HCT116 (cell line): ENCODE measurements around the gene GTF2IRD1. TPM values are rescaled to one million over a fixed set of nuclear protein-coding genes. Genes with fewer than 3 reads are reported as not detected.

Source experiments
- ATAC-seq: fragments of 200-7000 bp; cut with Tn5 transposase; 2 replicates; pipeline ENCODE4 v1.9.1; 2020; ENCODE audit warnings: mild to moderate bottlenecking, moderate library complexity
- BruUV-seq: library from RNA; stranded (reverse); fragments of 400-500 nt; replicated peaks from 2 replicates; lab custom pipeline; 2021; lab: Mats Ljungman, UMichigan
- CTCF ChIA-PET: fragments of 300-600 bp; sonication (Branson Sonifier 250); formaldehyde crosslinking; loops from one replicate; lab custom pipeline; 2021; ENCODE audit warnings: antibody characterized with exemption; lab: Charles Lee
- POLR2A ChIA-PET: fragments of 300-600, 350-600 bp; sonication (Branson Sonifier 250); formaldehyde crosslinking; loops from one replicate; lab custom pipeline; 2021; ENCODE audit warnings: antibody characterized with exemption; lab: Charles Lee
- RAD21 ChIA-PET, 2 experiments: fragments of 300-600 bp; sonication (Branson Sonifier 250); formaldehyde crosslinking; loops; one replicate each; lab custom pipeline; 2023; ENCODE audit warnings: low total read pairs in 2 of 2; ENCODE audit not compliant: uncharacterized antibody in 2 of 2, unreplicated experiment in 2 of 2, low non-redundant PET in 1 of 2; lab: Charles Lee
- DNase-seq: peaks from one replicate; pipeline ENCODE4 v3.0.0-alpha.2; 2010; ENCODE audit warnings: low read depth, low spot score
- H2AFZ ChIP-seq: fragments of 200-600 bp; shearing (Covaris generic), sonication (generic); 2 replicates; pipeline ENCODE4 v1.6.1; 2017; ENCODE audit warnings: low read depth, mixed run types, mixed read lengths, antibody characterized with exemption, low read length; ENCODE audit not compliant: poor library complexity, severe bottlenecking
- H3K27ac ChIP-seq: 2 replicates; pipeline ENCODE4 v1.5.1; 2012; ENCODE audit warnings: low read depth, low read length
- H3K27me3 ChIP-seq: fragments of 200-600 bp; sonication (generic); 2 replicates; pipeline ENCODE4 v1.6.1; 2016; ENCODE audit warnings: mixed run types, low read length, mixed read lengths; ENCODE audit not compliant: insufficient read depth
- H3K36me3 ChIP-seq, 2 experiments: fragments of 200-500 bp in 1 of 2; fragments of 200-600 bp in 1 of 2; sonication (Bioruptor generic) in 1 of 2; sonication (generic) in 1 of 2; 2 replicates each; pipeline versions ENCODE4 v1.5.1 to v1.6.1; 2014 to 2016; ENCODE audit warnings: low read length in 2 of 2, inconsistent platforms in 1 of 2, mixed read lengths in 1 of 2, mixed run types in 1 of 2; ENCODE audit not compliant: insufficient read depth in 2 of 2, control insufficient read depth in 1 of 2
- H3K4me1 ChIP-seq, 2 experiments: fragments of 200-600 bp in 1 of 2; sonication (generic) in 1 of 2; 2 replicates each; pipeline versions ENCODE4 v1.5.1 to v1.6.1; 2012 to 2017; ENCODE audit warnings: low read length in 2 of 2, inconsistent platforms in 1 of 2, mild to moderate bottlenecking in 1 of 2, mixed read lengths in 1 of 2, mixed run types in 1 of 2, moderate library complexity in 1 of 2; ENCODE audit not compliant: insufficient read depth in 2 of 2, control insufficient read depth in 1 of 2
- H3K4me2 ChIP-seq: fragments of 200-600 bp; sonication (generic); 2 replicates; pipeline ENCODE4 v1.6.1; 2017; ENCODE audit warnings: mixed run types, low read length, mixed read lengths
- H3K4me3 ChIP-seq, 2 experiments: fragments of 200-600 bp in 1 of 2; sonication (generic) in 1 of 2; replicated peaks in 1 of 2; 2 replicates each; pipeline ENCODE4 v1.5.1; 2011 to 2016; ENCODE audit warnings: low read length in 2 of 2, control low read depth in 1 of 2, low read depth in 1 of 2, mild to moderate bottlenecking in 1 of 2, mixed read lengths in 1 of 2, mixed run types in 1 of 2
- H3K79me2 ChIP-seq: fragments of 200-600 bp; sonication (generic); 2 replicates; pipeline ENCODE4 v1.6.1; 2017; ENCODE audit warnings: mild to moderate bottlenecking, mixed run types, low read length, moderate library complexity, mixed read lengths; ENCODE audit not compliant: insufficient read depth
- H3K9ac ChIP-seq: fragments of 200-600 bp; sonication (generic); 2 replicates; pipeline ENCODE4 v1.6.1; 2016; ENCODE audit warnings: low read length, mixed read lengths
- H3K9me2 ChIP-seq: fragments of 200-600 bp; sonication (generic), shearing (Covaris generic); 2 replicates; pipeline ENCODE4 v1.6.1; 2017; ENCODE audit warnings: mixed run types, mild to moderate bottlenecking, moderate library complexity; ENCODE audit not compliant: insufficient read depth
- H3K9me3 ChIP-seq, 2 experiments: fragments of 200-500 bp in 1 of 2; fragments of 200-600 bp in 1 of 2; sonication (Bioruptor generic) in 1 of 2; sonication (generic) in 1 of 2; 2 replicates each; pipeline ENCODE4 v1.6.1; 2014 to 2017; ENCODE audit warnings: low read length in 2 of 2, mixed read lengths in 2 of 2, inconsistent platforms in 1 of 2, low read depth in 1 of 2, mild to moderate bottlenecking in 1 of 2, mixed run types in 1 of 2, moderate library complexity in 1 of 2; ENCODE audit not compliant: control insufficient read depth in 1 of 2, insufficient read depth in 1 of 2
- H4K20me1 ChIP-seq: fragments of 200-600 bp; sonication (generic), shearing (Covaris generic); 2 replicates; pipeline ENCODE4 v1.6.1; 2017; ENCODE audit warnings: mixed run types, mild to moderate bottlenecking, moderate library complexity; ENCODE audit not compliant: insufficient read depth
- CBX3 ChIP-seq: IDR thresholded peaks from 2 replicates; pipeline ENCODE4 v1.6.1; 2012; ENCODE audit warnings: low read depth
- CTCF ChIP-seq, 3 experiments: fragments of 200-600 bp in 1 of 3; sonication (generic) in 1 of 3; IDR thresholded peaks in 2 of 3; conservative IDR thresholded peaks in 1 of 3; 2 replicates each; pipeline ENCODE4 v1.5.1; 2012 to 2017; ENCODE audit warnings: low read depth in 2 of 3, low read length in 2 of 3, antibody characterized with exemption in 1 of 3, borderline replicate concordance in 1 of 3, control low read depth in 1 of 3, mild to moderate bottlenecking in 1 of 3, mixed read lengths in 1 of 3, mixed run types in 1 of 3, moderate library complexity in 1 of 3; ENCODE audit not compliant: insufficient read depth in 1 of 3
- EZH2 ChIP-seq: fragments of 200-600 bp; sonication (generic); IDR thresholded peaks from 2 replicates; pipeline ENCODE4 v1.6.1; 2017; ENCODE audit warnings: antibody characterized with exemption, mixed run types
- EZH2phosphoT487 ChIP-seq: fragments of 200-600 bp; IDR thresholded peaks from 2 replicates; pipeline ENCODE4 v1.6.1; 2018; ENCODE audit warnings: antibody characterized with exemption, borderline replicate concordance
- JUND ChIP-seq: IDR thresholded peaks from 2 replicates; pipeline ENCODE4 v1.6.1; 2012
- MAX ChIP-seq: IDR thresholded peaks from 2 replicates; pipeline ENCODE4 v1.6.1; 2012
- POLR2A ChIP-seq: IDR thresholded peaks from 2 replicates; pipeline ENCODE4 v1.7.0; 2011; ENCODE audit warnings: borderline replicate concordance; ENCODE audit not compliant: insufficient read depth, insufficient read length; ENCODE audit errors: extremely low read depth
- RAD21 ChIP-seq: IDR thresholded peaks from 2 replicates; pipeline ENCODE4 v1.6.1; 2012; ENCODE audit warnings: low read depth, mild to moderate bottlenecking
- REST ChIP-seq: IDR thresholded peaks from 2 replicates; pipeline ENCODE4 v1.6.1; 2012; ENCODE audit warnings: low read depth
- SP1 ChIP-seq: IDR thresholded peaks from 2 replicates; pipeline ENCODE4 v1.6.1; 2012; ENCODE audit warnings: low read depth
- SRF ChIP-seq: IDR thresholded peaks from 2 replicates; pipeline ENCODE4 v1.6.1; 2012; ENCODE audit warnings: low read depth
- TCF7L2 ChIP-seq: IDR thresholded peaks from 2 replicates; pipeline ENCODE4 v1.7.0; 2011; ENCODE audit warnings: borderline replicate concordance, inconsistent platforms; ENCODE audit not compliant: insufficient read depth, insufficient read length; ENCODE audit errors: extremely low read depth
- YY1 ChIP-seq: IDR thresholded peaks from 2 replicates; pipeline ENCODE4 v1.6.1; 2011; ENCODE audit warnings: low read length, low read depth, moderate library complexity, mild to moderate bottlenecking; ENCODE audit not compliant: insufficient replicate concordance; ENCODE audit errors: extremely low read depth
- ZBTB33 ChIP-seq: IDR thresholded peaks from 2 replicates; pipeline ENCODE4 v1.6.1; 2011; ENCODE audit warnings: mild to moderate bottlenecking, low read length, moderate library complexity; ENCODE audit not compliant: insufficient replicate concordance; ENCODE audit errors: extremely low read depth
- ZFX ChIP-seq: fragments of 450-650 bp; IDR thresholded peaks from 2 replicates; pipeline ENCODE4 v1.6.1; 2017
- ZNF274 ChIP-seq: fragments of 200-500 bp; sonication (Bioruptor generic); IDR thresholded peaks from 2 replicates; pipeline ENCODE4 v1.6.1; 2014; ENCODE audit warnings: mild to moderate bottlenecking, low read depth, low read length, inconsistent platforms
- intact Hi-C: fragments of 100-400 bp; cut with micrococcal nuclease; formaldehyde crosslinking; loops from 2 replicates; pipeline ENCODE4 v1.10.0; 2022
- total RNA-seq: library from RNA; stranded (reverse); gene quantifications from one replicate; pipeline ENCODE4 v1.2.1, GENCODE V29; 2021; ENCODE audit not compliant: unreplicated experiment

The GTF2IRD1 gene
- total RNA-seq, 1 experiment from 2014 or later: 34.5 TPM

GRCh38 chr7:74503061-74503460 is 49.4 kb downstream of the GTF2IRD1 start:
- TF ChIP-seq CTCF (IDR thresholded peaks at IDR 0.05 in 2 of 3, conservative IDR thresholded peaks at IDR 0.05 in 1 of 3; ENCODE audit: borderline replicate concordance in 1 of 3, insufficient read depth in 1 of 3, low read depth in 2 of 3, low read length in 2 of 3): no peak
- TF ChIP-seq ZNF274: no peak
- no peak for TF ChIP-seq EZH2
- TF ChIP-seq SRF: no peak
- no peak for TF ChIP-seq YY1
- TF ChIP-seq ZFX: no peak
- no peak for TF ChIP-seq TCF7L2
- TF ChIP-seq EZH2phosphoT487: no peak
- no peak for TF ChIP-seq ZBTB33
- TF ChIP-seq POLR2A: no peak
- no peak for TF ChIP-seq MAX
- TF ChIP-seq CBX3: no peak
- TF ChIP-seq REST: no peak
- TF ChIP-seq SP1: no peak
- no peak for TF ChIP-seq RAD21
- no peak for TF ChIP-seq JUND
- no TSS peak for BruUV-seq
- H3K4me3 ChIP-seq: no peak overlapping the region
- intact Hi-C loops: no loop called here
- H4K20me1 ChIP-seq: no peaks in the 10 kb centered on the region
- ATAC-seq (no peak), DNase-seq (no peak)
- H3K79me2 ChIP-seq: no peaks in the 10 kb centered on the region
- ChIA-PET POLR2A (no interaction called here), RAD21 (no interaction called here), CTCF (no interaction called here)
- no peak overlapping the region for H3K27ac ChIP-seq
- no peaks in the 10 kb centered on the region for H3K9me3 ChIP-seq
- peaks cover 0 to 4% of the 10 kb centered on the region in 2 experiments; a peak in 1 of 4 replicates for H3K4me1 ChIP-seq
- no peak overlapping the region for H3K4me2 ChIP-seq
- no peaks in the 10 kb centered on the region for H3K9me2 ChIP-seq
- H3K36me3 ChIP-seq: no peaks in the 10 kb centered on the region
- no peak overlapping the region for H2AFZ ChIP-seq
- no peak overlapping the region for H3K9ac ChIP-seq
- H3K27me3 ChIP-seq: no peaks in the 10 kb centered on the region
